ENCODE data around the gene LRRC2.

LRRC2 gene

DNA sequence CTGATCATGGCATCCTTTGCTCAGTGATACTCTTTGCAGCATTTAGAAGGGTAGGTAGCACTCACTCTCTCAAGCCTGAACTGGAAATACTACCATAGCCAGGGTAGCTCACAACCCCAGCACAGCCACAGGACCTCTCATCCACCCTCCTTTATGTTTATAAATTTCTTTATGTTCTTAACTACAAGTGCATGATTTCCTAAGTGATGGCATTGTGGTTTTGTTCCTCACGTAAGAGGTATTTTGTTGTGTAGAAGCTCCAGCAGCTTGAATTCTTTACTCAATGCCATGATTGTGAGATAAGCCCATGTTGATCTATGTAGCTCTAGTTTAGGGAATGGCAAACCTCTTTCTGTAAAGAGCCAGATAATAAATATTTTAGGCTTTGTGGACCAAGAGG, 76.2 kb downstream of the LRRC2 start:
- DNase-seq (ENCODE audit: low spot score): no peak
- TF ChIP-seq, protein P1, sequence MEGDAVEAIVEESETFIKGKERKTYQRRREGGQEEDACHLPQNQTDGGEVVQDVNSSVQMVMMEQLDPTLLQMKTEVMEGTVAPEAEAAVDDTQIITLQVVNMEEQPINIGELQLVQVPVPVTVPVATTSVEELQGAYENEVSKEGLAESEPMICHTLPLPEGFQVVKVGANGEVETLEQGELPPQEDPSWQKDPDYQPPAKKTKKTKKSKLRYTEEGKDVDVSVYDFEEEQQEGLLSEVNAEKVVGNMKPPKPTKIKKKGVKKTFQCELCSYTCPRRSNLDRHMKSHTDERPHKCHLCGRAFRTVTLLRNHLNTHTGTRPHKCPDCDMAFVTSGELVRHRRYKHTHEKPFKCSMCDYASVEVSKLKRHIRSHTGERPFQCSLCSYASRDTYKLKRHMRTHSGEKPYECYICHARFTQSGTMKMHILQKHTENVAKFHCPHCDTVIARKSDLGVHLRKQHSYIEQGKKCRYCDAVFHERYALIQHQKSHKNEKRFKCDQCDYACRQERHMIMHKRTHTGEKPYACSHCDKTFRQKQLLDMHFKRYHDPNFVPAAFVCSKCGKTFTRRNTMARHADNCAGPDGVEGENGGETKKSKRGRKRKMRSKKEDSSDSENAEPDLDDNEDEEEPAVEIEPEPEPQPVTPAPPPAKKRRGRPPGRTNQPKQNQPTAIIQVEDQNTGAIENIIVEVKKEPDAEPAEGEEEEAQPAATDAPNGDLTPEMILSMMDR (IDR thresholded peaks at IDR 0.05; ENCODE audit: extremely low read depth, insufficient read depth, missing control alignments): no peak
- in situ Hi-C loops (cut with MboI; ENCODE audit: low pct_unique_long_range_greater_than_20kb, low sequenced_read_pairs, unreplicated experiment): loop anchor here (5.0 to 10.0 kb wide), 2 partner anchors 72 to 145 kb away; no protein-coding TSS in a partner anchor

DNA sequence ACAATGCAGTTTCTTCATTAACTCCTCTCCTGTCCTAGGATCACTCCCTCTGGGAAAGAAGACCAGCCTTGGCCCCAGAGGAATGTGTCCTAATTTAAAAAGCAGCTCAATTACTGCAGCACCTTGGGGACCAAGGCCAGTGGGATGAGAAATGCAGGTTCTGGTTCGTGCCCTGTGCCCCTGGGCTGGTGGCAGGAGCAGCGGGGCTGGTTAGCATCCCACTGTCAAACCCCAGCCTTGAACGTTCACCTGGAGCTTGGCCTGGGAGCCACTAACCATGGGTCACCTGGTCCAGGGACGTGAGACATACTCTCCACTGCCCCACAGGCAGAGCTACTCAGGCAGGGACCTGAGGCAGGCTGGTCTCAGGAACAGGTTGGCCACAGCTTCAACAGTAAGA, 76.7 kb downstream of the LRRC2 start:
- in situ Hi-C loops (cut with MboI; ENCODE audit: low pct_unique_long_range_greater_than_20kb, low sequenced_read_pairs, unreplicated experiment): loop anchor here (5.0 to 10.0 kb wide), 2 partner anchors 73 to 145 kb away; no protein-coding TSS in a partner anchor
- TF ChIP-seq, protein P1 (IDR thresholded peaks at IDR 0.05; ENCODE audit: extremely low read depth, insufficient read depth, missing control alignments): no peak
- no peak for DNase-seq (ENCODE audit: low spot score)

DNA sequence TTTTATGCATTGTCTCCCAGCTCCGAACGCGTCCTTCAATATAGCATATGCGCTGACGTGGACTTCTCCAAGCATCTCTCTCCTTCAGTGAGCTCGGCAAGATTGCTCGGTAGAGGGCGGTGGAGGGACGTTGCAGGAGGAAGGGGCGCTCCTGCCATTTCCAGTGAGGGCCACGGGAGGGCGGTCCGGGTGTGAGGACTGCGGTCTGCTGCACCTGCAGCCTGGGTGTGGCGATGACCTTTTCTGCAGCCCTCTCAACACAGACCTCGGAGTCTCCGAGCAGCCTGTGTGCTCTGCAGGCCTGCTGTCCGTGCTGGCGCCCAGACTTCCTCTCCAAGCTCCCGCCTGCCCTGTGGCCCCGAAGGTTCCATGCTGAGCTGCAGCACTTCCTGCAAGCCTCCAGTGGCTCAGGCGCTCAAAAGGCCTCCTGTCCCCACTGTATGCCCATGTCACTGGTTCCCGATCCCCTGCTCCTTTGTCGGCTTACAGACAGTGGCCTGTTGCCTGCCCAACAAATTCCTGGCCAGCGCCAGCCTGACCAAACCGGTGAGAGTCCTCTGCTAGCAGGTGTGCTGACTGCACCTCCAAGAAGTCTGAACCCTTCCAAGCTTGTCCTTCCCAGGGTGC, 77.3 kb downstream of the LRRC2 start:
- in situ Hi-C loops (cut with MboI; ENCODE audit: low pct_unique_long_range_greater_than_20kb, low sequenced_read_pairs, unreplicated experiment): loop anchor here (5.0 to 10.0 kb wide), 2 partner anchors 73 to 146 kb away; no protein-coding TSS in a partner anchor
- peak; percentile 95 for DNase-seq (ENCODE audit: low spot score)
- TF ChIP-seq, protein P1 (IDR thresholded peaks at IDR 0.05; ENCODE audit: extremely low read depth, insufficient read depth, missing control alignments): peak; percentile 100

DNA sequence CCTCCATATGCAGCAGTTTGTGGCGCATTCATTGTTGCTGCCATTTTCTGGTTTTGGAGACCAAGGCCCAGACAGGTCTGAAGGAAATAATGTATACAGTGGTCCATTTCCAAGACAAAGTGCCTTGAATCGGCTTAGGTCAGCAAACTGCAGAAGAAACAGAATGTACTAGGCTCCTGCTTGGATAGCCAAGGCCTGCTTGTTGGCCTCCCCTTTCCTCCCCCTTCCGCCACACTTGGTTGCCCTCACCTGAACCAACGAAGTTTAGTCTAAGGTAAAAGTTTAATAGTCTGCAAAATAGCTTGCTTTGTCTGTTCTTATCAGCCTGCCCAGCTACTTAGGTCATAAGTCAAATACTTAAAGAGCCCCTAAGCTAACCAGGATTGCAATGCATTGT, 80.3 kb downstream of the LRRC2 start:
- TF ChIP-seq, protein P1 (IDR thresholded peaks at IDR 0.05; ENCODE audit: extremely low read depth, insufficient read depth, missing control alignments): no peak
- in situ Hi-C loops (cut with MboI; ENCODE audit: low pct_unique_long_range_greater_than_20kb, low sequenced_read_pairs, unreplicated experiment): loop anchor here (5.0 to 10.0 kb wide), 2 partner anchors 77 to 149 kb away; no protein-coding TSS in a partner anchor
- no peak for DNase-seq (ENCODE audit: low spot score)

DNA sequence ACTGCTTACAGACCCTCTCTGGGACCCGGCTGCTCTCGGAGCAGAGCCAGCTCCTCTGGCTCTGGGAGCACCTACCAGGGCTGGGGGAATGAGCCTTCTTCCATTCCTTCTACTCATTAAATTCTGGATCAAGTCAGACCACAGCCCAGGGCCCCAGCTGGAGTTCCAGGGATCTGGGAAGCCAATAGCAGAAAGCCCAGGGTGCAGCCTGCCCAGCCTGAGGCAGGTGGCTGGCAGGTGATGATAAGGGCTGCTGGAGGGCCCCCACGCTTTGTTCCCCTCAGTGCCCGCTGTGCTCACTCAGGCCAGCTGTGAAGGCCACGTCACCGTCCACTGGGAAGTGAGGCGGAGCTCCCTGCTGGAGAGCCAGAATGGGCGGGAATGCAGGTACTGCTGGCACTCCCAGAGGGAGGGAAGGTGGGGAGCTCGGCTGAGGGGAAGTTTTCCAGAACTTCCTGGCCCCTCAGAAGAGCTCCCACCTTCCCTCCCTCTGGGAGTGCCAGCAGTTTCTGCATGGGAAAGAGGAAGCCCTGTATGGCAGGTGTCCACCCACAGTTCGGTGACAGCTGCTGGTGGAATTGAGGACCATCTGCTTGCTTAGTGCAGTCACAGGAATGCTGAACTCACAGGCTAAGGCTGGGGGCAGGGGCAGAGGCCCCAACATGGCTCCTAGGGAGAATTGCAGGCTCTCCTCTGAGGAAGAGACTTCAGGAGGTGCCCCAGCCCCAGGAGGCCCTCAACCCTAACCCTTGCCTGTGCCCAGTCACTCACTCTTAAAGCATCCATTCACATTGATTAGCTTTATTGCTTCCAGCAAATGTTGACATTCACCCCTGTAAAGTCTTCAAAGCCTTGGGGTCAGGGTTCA, 81.0 kb downstream of the LRRC2 start:
- in situ Hi-C loops (cut with MboI; ENCODE audit: low pct_unique_long_range_greater_than_20kb, low sequenced_read_pairs, unreplicated experiment): loop anchor here (5.0 to 10.0 kb wide), 2 partner anchors 77 to 150 kb away; no protein-coding TSS in a partner anchor
- TF ChIP-seq, protein P1 (IDR thresholded peaks at IDR 0.05; ENCODE audit: extremely low read depth, insufficient read depth, missing control alignments): no peak
- no peak for DNase-seq (ENCODE audit: low spot score)

DNA sequence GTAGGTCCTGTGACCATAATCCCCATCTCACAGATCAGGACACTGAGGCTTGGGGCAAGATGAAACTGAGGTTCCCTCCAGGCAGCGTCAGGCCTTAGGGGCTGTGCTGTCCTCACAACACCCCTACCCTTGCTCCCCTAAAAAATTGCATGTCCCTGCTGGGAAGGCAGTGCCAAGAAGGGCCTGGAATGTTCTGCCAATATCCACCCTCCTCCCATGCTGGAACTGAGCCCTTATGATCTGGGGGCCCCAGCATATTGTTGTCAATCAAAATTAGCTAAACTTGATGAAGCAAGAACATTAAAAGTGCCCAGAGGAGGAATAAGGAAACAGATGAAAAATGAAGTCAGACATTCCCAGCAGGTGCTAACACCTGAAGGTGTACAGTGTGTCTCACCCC, 81.7 kb downstream of the LRRC2 start:
- no peak for DNase-seq (ENCODE audit: low spot score)
- in situ Hi-C loops (cut with MboI; ENCODE audit: low pct_unique_long_range_greater_than_20kb, low sequenced_read_pairs, unreplicated experiment): loop anchor here (10.0 kb wide), 1 partner anchor 150 kb away; no protein-coding TSS in a partner anchor
- TF ChIP-seq, protein P1 (IDR thresholded peaks at IDR 0.05; ENCODE audit: extremely low read depth, insufficient read depth, missing control alignments): no peak
